Endometrial microvascular endothelial cells (primary cell): ENCODE results near the gene NFATC2. TPM values are rescaled to one million over a fixed set of nuclear protein-coding genes. Genes with fewer than 3 reads are reported as not detected.

Experiments
- in situ Hi-C: cut with HindIII; loops from 2 replicates; pipeline ENCODE4 v1.10.0; 2017; ENCODE audit warnings: low sequenced_read_pairs, low pct_unique_long_range_greater_than_20kb; ENCODE audit errors: inconsistent ontology term
- total RNA-seq: library from RNA; depleted of rRNA; stranded (reverse); fragments of >200 nt; gene quantifications from one replicate; pipeline ENCODE4 v1.2.3, GENCODE V29; 2015; ENCODE audit errors: inconsistent ontology term

NFATC2 gene
- total RNA-seq, 1 donor from 2014 or later = 2.5 TPM

- in situ Hi-C loops = loop anchor here (5.0 kb wide), 1 partner anchor 205 kb away; no protein-coding TSS in a partner anchor
These were observed 149.8 kb downstream of the NFATC2 start for GRCh38 chr20:51392614-51393186.

GRCh38 chr20:51391926-51392325 lies 150.6 kb downstream of the NFATC2 start:
- in situ Hi-C loops = loop anchor here (5.0 kb wide), 1 partner anchor 205 kb away; no protein-coding TSS in a partner anchor

GRCh38 chr20:51389543-51390264 lies 152.8 kb downstream of the NFATC2 start:
- in situ Hi-C loops = loop anchor here (5.0 kb wide), 1 partner anchor 208 kb away; no protein-coding TSS in a partner anchor

- in situ Hi-C loops = no loop called here
These were observed 153.6 kb downstream of the NFATC2 start for GRCh38 chr20:51388756-51389542.

DNA sequence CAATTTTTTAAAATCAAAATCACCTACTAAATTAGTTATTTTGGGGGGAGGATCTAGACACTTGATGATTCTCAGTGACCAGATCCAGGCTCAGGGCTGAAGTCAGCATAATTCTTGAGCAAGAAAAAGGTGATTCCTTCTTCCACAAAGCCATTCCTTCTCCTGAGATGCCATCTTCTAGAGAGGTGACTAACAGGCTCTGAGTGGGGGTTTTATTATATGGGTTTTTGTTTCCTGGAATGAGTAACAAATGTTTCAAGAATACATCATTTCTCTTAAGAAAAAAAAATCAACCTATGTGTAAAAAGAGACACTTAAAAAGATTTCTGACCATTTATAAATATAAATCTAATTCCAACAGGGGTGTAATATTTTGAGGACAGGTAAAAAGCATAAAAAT lies 154.3 kb downstream of the NFATC2 start:
- in situ Hi-C loops = no loop called here

GRCh38 chr20:51387125-51387875 lies 155.2 kb downstream of the NFATC2 start:
- in situ Hi-C loops = no loop called here

DNA sequence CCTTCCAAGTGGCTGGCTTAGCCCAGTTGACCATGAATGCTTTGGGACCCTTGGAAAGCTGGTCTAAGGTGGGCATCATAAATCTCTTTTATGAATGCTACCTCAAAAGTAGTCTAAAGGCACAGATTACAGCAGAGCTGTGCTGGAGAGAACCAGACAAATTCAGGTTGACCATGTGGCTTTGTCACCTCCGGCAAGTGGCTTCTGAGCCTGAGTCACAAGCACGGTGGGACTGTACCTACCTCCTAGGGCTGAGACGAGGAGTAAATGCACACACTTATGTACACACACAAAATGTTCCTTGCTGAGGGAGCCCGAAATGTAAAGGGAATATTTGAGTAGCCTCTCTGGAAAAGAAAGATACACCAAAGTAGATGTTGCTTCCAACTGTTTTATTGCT lies 155.9 kb downstream of the NFATC2 start:
- in situ Hi-C loops = no loop called here

DNA sequence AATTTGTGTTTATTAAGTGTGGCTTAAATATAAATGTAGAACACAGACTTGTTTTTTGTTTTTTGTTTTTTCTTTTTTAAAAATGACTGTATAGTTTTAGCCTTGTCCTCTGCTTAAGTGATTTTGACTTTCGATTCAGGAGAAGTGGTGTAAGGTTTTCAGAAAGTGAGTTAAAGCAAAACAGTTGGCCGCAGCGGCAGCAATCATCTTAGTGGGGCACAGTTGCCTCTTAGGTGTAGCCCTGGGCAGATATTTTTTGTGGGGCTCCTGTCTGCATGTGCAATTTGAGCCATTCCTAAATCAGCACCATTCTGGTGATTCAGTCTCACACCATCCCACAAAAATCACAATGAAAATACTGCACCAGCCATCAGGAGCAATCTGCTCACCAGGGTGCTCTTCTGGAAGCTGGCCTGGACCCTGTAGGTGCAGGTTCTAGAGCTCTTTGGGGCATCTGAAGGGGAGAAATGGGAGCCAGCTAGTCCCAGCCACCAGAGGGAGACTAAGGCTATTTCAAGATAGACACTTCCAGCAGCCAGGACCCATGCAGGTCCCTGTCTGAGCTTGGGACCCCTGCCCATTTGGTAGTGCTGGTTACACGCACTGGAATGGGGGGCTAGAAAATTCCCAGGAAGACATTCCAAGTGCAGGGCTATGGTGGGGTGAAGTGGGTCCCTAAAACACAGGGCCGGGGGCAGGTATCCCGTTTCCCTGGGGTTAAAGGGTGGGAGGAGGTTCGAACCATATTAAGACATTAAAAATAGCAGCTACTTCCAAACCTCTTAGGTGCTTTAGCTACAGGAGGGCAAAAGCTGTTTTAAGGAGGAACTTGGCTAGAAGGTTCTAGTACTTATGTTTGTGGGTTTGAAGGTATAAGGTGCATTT lies 156.6 kb downstream of the NFATC2 start:
- in situ Hi-C loops = no loop called here

DNA sequence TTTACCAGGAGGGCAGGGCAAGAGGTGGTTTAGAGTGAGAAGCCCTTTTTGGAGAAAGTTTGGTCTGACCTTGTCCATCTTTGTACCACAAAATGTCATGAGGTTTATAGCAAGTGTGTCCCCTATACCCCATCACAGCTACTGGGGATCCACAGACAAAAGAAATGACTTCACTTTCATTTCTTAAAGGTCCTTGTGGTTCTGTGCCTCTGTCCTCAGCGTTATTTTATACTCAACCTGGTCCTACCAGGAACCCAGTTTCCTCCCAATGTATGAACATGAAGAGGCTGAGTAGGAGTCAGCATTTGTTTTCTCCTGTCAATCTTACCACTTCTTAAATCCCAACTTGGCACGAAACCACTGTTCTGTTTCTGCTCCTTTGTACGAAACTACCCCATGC lies 157.6 kb downstream of the NFATC2 start:
- in situ Hi-C loops = no loop called here

- in situ Hi-C loops = no loop called here
These were observed 158.5 kb downstream of the NFATC2 start for GRCh38 chr20:51383891-51384510.

GRCh38 chr20:51382986-51383821 lies 159.3 kb downstream of the NFATC2 start:
- in situ Hi-C loops = no loop called here

- in situ Hi-C loops = no loop called here
These were observed 160.2 kb downstream of the NFATC2 start for GRCh38 chr20:51382111-51382985.

DNA sequence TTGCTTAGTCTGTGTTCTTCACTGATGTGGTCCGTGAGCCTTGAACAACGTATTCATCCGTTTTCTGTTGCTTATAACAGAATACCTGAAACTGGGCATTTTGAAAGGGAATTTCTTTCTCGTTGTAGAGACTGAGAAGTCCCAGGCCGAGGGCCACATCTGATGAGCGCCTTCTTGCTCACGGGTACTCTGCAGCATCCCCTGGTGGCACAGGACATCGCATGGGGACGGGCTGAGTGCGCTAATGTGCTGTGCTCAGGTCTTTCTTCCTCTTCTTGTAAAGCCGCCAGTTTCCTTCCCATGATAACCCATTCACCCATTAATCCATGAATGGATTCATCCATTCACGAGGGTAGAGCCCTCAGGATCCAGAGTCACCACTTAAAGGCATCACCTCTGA lies 161.0 kb downstream of the NFATC2 start:
- in situ Hi-C loops = no loop called here

- in situ Hi-C loops = no loop called here
These were observed 161.8 kb downstream of the NFATC2 start for GRCh38 chr20:51380401-51381385.
